Glomerular visceral epithelial cell (primary cell): ENCODE results near the gene ANAPC5.
A peak's percentile ranks its signal among the peaks of the same experiment; 100 is the strongest.
"Not testable (repeated sequence)": the region's sequence is repeated elsewhere in the genome, so short reads cannot be mapped to it uniquely, and the experiment has no call there.

Experiments used
- DNase-seq: peaks from one replicate; pipeline ENCODE4 v3.0.0-alpha.2; 2016; ENCODE audit errors: extremely low spot score

Gene ANAPC5

DNA sequence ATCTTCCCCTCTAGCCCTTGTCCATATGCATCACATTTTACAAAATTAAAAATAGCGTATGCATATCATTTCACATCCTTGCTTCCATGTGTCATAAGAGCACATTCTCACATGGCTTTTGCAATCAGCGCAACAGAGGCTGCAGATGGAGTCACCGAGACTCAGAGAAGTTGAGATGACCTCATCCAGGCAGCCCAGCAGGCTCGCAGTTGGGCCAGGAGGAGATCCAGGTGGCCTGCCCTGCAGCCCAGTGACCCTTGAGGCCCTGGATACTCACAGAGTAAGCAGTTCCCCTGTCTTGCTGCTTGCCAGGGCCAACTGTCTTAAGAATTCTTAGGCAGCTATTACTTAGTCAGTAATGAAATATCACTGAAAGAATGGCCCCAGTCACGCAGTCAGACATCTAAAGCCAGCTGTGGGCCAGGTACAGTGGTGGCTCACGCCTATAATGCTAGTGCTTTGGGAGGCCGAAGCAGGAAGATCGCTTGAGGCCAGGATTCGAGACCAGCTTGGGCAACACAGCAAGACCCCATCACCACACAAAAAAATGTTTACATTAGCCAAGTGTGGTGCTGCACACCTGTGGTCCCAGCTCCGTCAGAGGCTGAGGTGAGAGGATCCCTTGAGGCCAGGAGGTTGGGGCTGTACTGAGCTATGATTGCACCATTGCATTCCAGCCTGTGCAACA is 64.8 kb downstream of the ANAPC5 start:
- peak; percentile 7 for DNase-seq

GRCh38 chr12:121285856-121286255 is 66.4 kb downstream of the ANAPC5 start:
- DNase-seq, result no peak

DNA sequence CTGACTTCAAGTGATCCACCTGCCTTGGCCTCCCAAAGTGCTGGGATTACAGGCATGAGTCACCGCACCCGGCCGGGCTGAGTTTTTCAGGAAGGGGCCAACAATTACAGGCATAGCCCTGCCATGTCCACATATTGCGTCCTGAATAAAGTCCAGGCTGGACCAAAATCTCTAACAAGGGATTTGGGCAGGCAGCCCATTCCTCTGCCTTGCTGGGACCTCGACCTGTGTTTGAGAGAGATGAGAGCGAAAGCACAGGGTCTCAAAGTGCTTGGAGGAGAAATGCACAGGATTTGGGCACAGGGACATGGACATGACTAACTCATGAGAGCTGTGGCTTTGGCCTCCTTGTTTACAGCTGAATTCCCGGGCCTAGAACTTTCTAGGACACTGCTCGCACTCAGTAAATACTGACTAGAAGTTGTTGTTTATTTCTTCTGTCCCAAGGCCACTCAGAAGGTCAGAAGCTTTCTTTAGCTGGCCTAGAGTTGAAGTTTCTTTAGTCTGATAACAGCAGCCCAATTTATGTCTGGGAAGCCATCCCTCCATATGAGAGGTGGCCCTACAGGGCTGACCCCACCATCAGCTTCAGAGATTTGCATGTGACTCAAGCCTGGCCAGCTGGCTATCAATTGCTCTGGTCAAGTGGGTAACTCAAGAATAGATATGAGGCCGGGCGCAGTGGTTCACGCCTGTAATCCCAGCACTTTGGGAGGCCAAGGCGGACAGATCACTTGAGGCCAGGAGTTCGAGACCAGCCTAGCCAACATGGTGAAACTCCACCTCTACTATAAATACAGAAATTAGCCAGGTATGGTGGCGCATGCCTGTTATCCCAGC is 67.4 kb downstream of the ANAPC5 start:
- no peak for DNase-seq

- DNase-seq, result no peak
Measured at GRCh38 chr12:121283841-121284240, 68.4 kb downstream of the ANAPC5 start.

- DNase-seq, result no peak
Measured at GRCh38 chr12:121283388-121283787, 68.8 kb downstream of the ANAPC5 start.

DNA sequence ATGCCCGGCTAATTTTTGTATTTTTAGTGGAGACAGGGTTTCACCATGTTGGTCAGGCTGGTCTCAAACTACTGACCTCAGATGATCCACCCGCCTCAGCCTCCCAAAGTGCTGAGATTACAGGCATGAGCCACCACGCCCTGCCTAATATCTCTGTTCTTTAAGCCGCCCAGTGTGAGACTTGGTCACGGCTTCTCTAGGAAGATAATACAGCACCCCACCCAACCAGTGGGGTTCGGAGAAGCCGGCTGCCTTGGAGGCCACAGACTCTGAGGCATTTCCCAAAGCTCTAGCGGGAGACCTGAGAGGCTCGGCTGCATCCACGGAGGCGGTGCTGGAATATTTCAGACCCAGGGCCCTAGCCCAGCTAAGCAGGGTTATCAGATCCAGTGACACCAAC is 69.3 kb downstream of the ANAPC5 start:
- DNase-seq, result not testable (repeated sequence)

DNA sequence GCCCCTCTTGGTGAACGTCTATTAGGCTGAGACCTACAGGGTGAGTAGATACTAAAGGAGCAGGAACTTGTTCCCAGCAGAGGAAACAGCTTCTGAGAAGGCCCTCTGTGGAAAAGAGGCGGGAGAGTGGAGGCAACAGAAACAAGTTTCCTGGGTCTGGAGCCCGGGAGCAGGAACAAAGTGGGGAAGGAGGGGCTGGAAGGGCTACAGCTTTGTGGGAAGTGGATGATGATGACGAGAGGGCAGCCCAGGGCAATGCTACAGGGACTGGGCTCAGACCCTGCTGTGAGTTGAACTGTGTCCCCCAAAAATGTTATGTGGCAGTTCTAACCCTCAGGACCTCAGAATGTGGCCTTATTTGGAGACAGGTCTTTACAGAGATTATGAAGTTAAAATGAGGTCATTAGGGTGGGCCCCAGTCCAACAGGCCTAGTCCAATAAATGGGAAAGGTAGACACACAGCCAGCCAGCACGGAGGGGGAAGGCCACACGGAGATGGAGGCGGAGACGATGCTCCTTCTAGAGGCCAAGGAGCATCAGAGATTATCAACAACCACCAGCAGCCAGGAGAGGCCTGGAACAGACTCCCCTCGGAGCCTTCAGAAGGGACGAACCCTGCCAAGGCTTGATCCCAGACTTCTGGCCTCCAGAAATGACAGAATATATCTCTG is 70.0 kb downstream of the ANAPC5 start:
- DNase-seq, result no peak

DNA sequence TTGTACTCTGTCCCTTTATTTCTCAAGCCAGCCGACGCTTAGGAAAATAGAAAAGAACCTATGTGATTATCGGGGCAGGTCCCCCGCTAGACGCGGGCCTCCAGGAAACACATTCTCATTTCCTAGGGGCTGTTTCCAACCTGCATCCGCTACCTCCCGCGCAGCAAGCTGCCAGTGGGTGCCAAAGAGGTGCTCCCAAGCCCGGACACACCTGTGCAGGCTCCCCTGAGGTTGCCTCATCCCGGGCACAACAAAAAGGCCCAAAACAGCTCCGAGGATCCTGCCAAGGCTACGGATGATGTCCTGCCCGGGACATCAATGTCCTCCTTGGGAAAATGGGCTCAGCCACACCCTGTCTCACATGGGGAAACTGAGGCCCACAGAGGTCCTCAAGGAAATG is 71.1 kb downstream of the ANAPC5 start:
- DNase-seq, result not testable (repeated sequence)

DNA sequence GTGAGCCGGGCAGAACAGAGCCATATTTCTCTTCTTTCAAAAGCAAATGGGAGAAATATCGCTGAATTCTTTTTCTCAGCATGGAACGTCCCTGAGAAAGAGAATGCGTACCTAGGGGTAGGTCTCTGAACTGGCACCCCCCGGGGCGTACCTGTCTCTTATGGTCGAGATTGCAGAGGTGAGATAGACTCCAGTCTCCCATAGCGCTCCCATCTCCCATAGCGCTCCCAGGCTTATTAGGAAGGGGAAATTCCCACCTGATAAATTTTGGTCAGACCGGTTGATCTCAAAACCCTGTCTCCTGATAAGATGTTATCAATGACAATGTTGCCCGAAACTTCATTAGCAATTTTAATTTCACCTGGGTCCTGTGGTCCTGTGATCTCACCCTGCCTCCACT is 71.7 kb downstream of the ANAPC5 start:
- not testable (repeated sequence) for DNase-seq

DNA sequence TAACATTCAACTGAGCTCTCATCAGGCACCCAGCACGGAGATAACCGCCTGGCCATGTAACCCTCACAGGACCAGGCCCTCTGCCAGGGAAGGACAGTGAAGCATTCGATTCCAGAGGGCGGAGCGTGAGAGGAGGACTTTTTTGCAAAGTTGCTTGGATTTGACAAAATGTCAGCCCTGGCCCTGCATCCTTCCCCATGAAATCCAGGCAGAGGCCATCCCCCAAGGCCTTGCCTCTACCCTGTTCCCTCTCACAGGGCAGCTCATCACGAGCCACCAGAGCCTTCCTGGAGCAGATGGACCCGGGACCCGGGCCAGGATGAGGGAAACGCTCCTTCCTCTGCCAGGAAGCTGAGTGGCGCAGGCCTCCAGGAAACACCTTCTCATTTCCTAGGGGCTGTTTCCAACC is 72.7 kb downstream of the ANAPC5 start:
- DNase-seq, result no peak

DNA sequence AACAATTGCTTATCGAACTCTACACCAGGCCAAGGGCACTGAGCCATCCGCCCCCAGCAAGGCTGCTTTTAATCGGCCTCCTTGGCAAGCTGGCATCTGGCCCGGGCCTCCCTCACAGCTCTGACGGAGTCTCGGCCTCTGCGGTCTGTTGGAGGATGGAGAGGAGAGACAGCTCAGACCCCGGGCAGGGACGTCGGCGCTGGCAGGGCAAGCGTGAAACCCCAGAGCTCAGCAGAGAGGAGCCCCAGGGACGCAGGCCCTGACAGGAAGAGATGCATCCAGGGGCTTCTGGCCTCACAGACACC is 73.2 kb downstream of the ANAPC5 start:
- DNase-seq, result no peak

GRCh38 chr12:121278169-121279070 is 73.8 kb downstream of the ANAPC5 start:
- DNase-seq, result no peak

DNA sequence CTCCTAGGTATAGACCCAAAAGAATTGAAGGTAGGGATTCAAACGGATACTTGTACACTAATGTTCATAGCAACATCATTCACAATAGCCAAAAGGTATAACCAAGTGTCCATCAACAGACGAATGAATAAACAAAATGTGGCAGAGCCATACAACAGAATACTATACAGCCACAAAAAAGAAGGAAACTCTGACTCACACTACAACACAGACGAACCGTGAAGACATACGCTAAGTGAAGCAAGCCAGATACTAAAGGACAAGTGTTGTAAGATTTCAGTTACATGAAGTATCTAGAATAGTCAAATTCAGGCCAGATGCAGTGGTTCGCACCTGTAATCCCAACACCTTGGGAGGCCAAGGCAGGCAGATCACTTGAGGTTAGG is 74.8 kb downstream of the ANAPC5 start:
- peak; percentile 6 for DNase-seq

DNA sequence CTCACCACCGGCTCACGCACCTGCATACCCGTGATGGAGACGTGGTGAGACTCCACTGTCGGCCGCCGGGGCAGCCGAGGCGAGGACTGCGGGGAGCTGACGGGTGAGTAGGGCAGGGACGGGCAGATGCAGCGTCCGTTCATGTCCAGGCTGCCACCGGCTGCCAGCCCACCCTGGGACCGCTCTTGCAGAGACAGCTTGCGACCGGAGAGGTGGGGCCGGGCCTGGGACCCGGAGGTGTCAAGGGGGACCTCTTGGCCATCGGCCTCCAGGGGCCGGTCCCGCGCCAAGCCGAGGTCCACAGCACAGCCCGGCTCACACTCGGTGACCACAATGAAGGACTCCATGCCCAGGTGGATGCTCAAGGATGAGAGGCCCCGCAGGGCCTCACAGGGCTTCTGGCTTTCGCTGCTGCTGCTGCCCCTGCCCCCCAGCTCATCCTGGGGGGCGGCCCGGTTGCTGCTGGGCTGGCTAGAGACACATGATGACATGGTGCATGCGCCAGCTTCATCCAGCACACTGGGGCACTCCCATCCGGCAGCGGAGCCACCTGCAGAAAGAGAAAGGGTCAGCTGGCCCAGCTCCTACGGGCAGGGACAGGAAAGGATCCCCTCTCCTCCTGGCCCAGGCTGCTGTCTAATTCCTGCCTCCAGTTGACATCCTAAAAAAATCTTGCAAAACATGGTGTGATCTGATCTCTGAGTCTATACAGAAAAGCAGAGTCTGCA is 78.0 kb downstream of the ANAPC5 start:
- no peak for DNase-seq

DNA sequence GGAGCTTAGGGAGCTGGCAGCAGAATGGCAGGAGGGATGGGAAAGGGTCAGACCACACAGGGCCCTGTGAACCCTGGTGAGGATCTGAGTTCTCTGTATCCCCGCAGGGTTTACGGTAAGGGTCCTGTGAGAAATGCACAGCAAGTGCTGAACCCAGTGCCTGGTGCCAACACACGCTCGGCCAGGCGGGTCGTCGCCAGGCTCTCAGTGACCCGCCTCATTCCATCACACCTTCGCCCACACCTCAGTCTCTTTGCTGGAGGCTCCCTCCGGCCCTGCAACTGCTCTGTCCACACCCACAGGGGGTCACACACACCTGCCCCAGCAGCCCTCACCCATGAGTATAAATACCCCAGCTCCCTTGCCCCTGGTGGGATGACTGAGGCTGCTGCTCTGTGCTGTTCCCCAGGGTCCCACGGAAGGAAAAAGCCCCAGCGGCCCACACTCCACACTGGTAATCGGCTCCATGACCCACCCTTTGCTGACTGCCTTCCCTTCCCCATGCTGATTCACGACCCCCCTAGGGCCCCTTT is 78.8 kb downstream of the ANAPC5 start:
- no peak for DNase-seq

- DNase-seq, result no peak
Measured at GRCh38 chr12:121267822-121268221, 84.4 kb downstream of the ANAPC5 start.

GRCh38 chr12:121264951-121265515 is 87.2 kb downstream of the ANAPC5 start:
- no peak for DNase-seq

GRCh38 chr12:121264135-121264534 is 88.1 kb downstream of the ANAPC5 start:
- DNase-seq, result no peak

- no peak for DNase-seq
Measured at GRCh38 chr12:121263206-121263935, 88.8 kb downstream of the ANAPC5 start.

DNA sequence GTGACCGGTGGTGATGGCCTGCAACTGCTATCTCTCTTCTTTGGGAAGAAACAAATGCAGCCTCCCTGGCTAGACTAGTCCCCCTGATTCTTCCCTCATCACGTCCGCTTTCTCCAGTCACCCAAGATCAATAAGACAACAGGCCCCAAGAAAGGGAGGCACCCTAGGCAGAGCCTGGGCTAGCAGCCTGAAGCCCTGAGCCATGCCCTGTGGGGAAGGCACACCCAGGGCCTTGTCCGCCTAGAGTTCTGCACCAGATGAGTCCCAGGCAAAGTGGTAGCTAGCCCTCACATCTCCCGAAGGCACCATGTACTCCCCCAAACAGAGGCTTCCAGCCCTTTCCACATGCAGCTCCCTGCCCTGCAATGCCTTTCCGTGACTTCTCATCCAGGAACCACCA is 90.8 kb downstream of the ANAPC5 start:
- DNase-seq, result no peak
